Measurements from ENCODE around the gene SLFNL1.

DNA sequence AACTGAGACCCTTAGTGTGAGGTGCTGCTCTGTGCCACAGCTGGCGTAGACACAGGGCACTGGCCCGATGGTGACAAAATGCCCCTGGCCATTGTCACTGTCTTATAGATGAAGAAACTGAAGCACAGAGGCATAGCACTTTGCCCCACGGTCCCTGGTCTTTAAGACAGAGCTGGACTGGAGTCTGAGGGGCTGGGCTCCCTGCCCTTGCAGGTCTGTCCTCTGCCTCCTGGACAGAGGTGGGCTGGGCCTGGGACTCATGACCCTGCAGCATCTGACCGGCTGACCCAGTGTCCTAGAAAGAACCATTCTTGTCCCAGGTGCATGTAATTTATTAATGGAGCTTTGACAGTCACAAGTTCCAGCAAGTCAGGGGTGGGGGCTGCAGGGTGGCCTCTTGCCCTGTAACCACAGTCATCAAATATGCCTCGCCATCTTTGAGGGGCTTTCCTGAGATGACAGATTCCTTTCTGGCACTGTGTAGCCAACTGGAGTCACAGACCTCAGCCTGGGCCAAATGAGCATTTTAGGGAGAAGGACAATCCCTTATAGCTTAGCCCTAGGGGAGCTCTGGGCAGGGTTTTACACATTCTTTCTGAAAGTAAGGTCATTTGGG lies 6.1 kb downstream of the SLFNL1 start:
- TF ChIP-seq, protein P1, sequence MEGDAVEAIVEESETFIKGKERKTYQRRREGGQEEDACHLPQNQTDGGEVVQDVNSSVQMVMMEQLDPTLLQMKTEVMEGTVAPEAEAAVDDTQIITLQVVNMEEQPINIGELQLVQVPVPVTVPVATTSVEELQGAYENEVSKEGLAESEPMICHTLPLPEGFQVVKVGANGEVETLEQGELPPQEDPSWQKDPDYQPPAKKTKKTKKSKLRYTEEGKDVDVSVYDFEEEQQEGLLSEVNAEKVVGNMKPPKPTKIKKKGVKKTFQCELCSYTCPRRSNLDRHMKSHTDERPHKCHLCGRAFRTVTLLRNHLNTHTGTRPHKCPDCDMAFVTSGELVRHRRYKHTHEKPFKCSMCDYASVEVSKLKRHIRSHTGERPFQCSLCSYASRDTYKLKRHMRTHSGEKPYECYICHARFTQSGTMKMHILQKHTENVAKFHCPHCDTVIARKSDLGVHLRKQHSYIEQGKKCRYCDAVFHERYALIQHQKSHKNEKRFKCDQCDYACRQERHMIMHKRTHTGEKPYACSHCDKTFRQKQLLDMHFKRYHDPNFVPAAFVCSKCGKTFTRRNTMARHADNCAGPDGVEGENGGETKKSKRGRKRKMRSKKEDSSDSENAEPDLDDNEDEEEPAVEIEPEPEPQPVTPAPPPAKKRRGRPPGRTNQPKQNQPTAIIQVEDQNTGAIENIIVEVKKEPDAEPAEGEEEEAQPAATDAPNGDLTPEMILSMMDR (IDR thresholded peaks at IDR 0.05; ENCODE audit: low read length) = no peak
- TF ChIP-seq EZH2 (IDR thresholded peaks at IDR 0.05; ENCODE audit: borderline replicate concordance, low read length) = no peak
